Skeletal muscle satellite cell (primary cell): ENCODE measurements around the gene AKAP7.
"Not testable (repeated sequence)": the region's sequence is repeated elsewhere in the genome, so short reads cannot be mapped to it uniquely, and the experiment has no call there.

Experiments used
- H3K27me3 ChIP-seq: 2 replicates; pipeline ENCODE4 v1.7.0; 2013; ENCODE audit warnings: low read length; ENCODE audit not compliant: control insufficient read depth, insufficient read depth
- H3K36me3 ChIP-seq: 2 replicates; pipeline ENCODE4 v1.7.0; 2013; ENCODE audit warnings: mild to moderate bottlenecking, control low read depth, low read length; ENCODE audit not compliant: insufficient read depth
- H3K4me1 ChIP-seq: 2 replicates; pipeline ENCODE4 v1.7.0; 2013; ENCODE audit warnings: low read length; ENCODE audit not compliant: control insufficient read depth, insufficient read depth
- H3K4me2 ChIP-seq: 2 replicates; pipeline ENCODE4 v1.7.0; 2013; ENCODE audit warnings: mild to moderate bottlenecking, low read length
- H3K4me3 ChIP-seq: 2 replicates; pipeline ENCODE4 v1.7.0; 2013; ENCODE audit warnings: low read length
- H3K9ac ChIP-seq: 2 replicates; pipeline ENCODE4 v1.7.0; 2013; ENCODE audit warnings: mild to moderate bottlenecking, low read depth, low read length, moderate library complexity
- H3K9me3 ChIP-seq: replicated peaks from 2 replicates; pipeline ENCODE4 v1.7.0; 2013; ENCODE audit warnings: mild to moderate bottlenecking, control low read depth, low read length

Gene AKAP7

DNA sequence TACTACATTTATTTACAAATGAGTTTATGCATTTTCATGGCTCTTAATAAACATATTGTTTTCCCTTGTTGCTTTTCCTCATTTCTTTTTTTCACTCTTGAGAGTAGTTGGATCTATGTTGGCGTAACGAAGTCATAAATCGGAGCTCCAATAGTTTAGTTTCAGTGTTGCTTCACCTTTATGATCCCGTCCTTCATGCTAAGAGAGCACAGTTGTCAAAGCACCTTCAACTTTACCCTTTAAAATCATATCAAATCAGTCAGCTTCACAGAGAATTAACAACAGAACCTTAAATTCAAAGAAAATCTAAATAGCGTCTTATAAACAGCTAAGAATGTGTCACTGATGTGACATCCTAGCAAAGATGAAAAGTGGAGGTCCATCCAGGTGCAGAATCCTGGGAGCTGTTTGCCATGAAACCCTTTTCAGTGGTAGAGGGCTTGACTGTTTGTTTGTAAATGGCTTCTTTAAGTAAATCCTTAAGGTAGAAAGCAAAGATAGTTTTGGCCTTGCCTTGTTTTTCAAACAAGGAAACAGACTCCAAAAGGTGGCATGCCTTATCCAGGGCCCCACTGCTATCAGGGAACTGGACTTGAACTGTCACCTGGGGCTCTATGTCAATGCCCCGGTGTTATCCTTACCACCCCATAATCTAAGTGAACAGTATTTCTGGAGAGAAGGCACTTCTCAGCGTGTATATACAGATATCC, 148.4 kb downstream of the AKAP7 start:
- no peaks in the 10 kb centered on the region for H3K9me3 ChIP-seq
- no peaks in the 10 kb centered on the region for H3K27me3 ChIP-seq
- H3K4me1 ChIP-seq = no peaks in the 10 kb centered on the region
- H3K36me3 ChIP-seq = no peaks in the 10 kb centered on the region
- no peak overlapping the region for H3K4me2 ChIP-seq
- H3K4me3 ChIP-seq = no peak overlapping the region
- H3K9ac ChIP-seq = no peak overlapping the region

DNA sequence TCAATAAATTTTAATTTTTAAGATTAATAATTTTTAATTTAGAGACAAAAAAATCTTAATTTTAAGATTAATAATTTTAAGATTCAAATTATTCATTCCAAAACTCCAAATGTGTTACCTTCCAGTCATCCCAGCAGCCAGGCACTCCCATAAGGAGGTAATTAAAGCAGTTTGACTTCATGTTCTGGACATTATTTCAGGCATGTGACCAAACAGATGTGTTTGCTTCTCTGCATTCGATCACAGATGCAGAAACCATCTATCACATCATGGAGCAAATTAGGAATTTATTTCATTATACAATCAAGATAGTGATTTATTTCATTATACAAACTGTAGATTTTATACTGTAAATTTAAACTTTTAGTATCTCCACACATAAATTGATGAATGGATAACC, 150.3 kb downstream of the AKAP7 start:
- Histone ChIP-seq H3K4me1 (no peaks in the 10 kb centered on the region), H3K4me2 (no peak overlapping the region), H3K27me3 (no peaks in the 10 kb centered on the region), H3K9me3 (no peaks in the 10 kb centered on the region), H3K4me3 (no peak overlapping the region), H3K9ac (no peak overlapping the region), H3K36me3 (no peaks in the 10 kb centered on the region)

DNA sequence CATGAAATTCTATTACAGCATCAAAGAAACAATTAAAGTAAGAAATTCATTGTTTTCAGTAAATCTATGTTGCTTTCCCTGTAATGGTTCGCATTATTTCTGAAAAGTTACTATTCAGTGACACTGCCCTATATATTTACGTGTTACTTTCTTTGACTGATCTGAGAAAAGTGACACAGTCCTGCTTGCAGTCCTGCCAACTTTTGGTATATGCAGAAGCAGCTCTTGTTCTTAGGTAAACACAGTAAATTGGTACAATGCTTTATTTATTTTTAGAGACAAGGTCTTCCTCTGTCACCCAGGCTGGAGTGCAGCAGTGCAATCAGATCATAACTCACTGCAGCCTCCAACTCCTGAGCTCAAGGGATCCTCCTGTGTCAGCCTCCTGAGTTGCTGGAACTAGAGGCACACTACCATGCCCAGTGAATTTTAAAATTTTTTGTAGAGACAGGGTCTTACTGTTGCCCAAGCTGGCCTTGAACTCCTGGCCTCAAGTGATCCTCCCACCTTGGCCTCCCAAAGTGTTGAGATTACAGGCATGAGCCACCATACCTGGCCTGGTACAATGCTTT, 151.3 kb downstream of the AKAP7 start:
- Histone ChIP-seq H3K36me3 (no peaks in the 10 kb centered on the region), H3K4me3 (no peak overlapping the region), H3K9ac (no peak overlapping the region), H3K9me3 (no peaks in the 10 kb centered on the region), H3K27me3 (no peaks in the 10 kb centered on the region), H3K4me2 (no peak overlapping the region), H3K4me1 (no peaks in the 10 kb centered on the region)

DNA sequence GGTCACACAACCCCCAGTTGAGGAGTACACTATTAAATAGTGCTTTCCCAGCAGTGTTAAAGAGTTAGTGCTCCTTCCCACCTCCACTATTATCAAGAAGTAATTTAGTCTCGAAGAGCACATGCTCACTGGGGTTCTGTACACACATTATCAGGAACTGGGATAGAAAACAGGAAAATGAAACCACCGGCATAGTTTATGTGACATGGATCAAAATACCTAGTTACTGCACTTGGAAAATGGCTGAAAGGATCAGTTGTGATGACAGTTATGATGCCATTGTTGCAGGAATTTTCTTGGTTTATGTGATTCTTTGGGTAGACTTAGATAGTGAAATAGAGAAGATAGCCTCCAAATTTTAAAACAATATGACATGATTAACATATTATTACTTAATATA, 152.9 kb downstream of the AKAP7 start:
- no peaks in the 10 kb centered on the region for H3K9me3 ChIP-seq
- no peak overlapping the region for H3K4me3 ChIP-seq
- H3K4me1 ChIP-seq = no peaks in the 10 kb centered on the region
- no peaks in the 10 kb centered on the region for H3K27me3 ChIP-seq
- no peak overlapping the region for H3K9ac ChIP-seq
- no peak overlapping the region for H3K4me2 ChIP-seq
- no peaks in the 10 kb centered on the region for H3K36me3 ChIP-seq

DNA sequence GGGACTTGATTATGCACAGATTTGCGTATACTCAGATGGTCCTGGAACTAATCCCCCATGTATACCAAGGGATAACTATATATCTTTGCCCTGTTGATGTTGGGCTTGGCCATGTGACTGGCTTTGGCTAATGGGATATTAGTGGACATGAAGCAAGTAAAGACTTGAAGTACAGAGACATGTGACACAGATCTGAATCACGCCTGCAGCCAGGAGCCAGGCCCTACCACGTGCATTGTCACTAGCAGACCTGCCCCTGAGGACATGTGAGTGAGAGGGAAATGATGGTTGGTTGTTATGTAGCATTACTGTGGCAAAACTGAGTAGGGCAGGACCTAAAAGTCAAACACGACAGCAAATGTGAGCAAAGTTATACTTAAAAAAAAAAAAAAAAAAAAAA, 155.7 kb downstream of the AKAP7 start:
- Histone ChIP-seq H3K36me3 (no peaks in the 10 kb centered on the region), H3K4me2 (no peak overlapping the region), H3K9ac (no peak overlapping the region), H3K4me3 (no peak overlapping the region), H3K4me1 (no peaks in the 10 kb centered on the region), H3K9me3 (no peaks in the 10 kb centered on the region), H3K27me3 (no peaks in the 10 kb centered on the region)

DNA sequence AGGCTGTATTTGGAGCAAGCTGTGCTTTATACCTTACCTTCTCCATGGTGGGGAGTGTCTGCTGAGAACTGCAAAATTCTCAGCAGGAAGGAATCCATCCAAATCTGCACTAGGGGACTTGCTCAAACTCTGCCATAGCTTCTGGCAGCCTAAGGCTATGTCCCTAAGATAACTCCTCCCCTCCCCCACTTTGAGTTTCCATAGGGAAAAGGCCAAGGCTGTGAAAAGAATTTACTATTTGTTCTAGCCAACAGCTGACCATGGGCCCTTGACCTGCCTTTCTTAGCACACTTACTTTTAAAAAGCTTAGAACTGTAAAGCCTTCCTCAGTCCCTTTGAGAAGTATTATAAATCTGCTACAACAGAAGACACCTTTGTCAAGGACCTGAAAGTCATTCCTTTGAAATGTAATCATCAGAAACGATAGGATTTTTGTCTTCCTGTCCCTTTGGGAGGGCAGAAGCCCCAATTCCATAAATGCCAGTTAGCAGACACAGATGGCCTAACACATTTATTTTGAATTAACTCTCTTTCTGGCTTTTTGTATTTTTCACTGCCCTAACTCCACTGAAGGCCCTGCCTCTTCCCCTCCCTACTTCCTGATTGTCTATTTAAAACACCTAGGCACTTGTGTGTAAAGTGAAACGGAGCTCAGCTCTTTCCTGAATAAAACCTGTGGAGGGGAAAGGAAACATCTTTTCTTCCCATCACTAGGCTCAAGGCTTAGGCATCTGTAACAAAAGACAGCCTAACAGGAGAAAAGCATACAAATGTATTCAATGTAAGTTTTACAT, 157.1 kb downstream of the AKAP7 start:
- H3K9ac ChIP-seq = no peak overlapping the region

DNA sequence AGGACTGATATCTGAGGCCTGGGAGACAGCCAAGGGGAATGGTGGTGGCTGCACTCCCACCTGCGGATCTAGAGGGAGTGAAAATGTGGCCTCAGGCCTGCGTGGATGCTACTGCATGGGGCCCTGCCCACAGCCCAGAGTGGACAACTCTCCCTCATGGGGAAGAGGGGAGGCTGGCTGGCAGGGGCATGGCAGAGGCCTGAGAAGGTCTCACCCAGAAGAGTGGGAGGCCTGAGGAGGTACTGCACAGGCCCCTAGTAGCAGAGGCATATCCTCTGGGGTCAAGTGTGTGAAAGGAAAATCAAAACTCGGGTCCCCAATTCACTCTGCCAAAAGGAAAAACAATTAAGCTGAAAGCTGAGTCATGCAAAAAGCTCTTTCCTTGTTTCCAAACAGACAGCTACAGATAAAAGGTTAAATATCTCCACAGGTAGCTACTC, 158.2 kb downstream of the AKAP7 start:
- Histone ChIP-seq H3K4me2 (no peak overlapping the region), H3K27me3 (no peaks in the 10 kb centered on the region), H3K4me3 (no peak overlapping the region), H3K9ac (no peak overlapping the region), H3K9me3 (no peaks in the 10 kb centered on the region), H3K36me3 (no peaks in the 10 kb centered on the region), H3K4me1 (no peaks in the 10 kb centered on the region)

More for the DNA sequence above, 157.1 kb downstream of the AKAP7 start:
- H3K9me3 ChIP-seq = no peaks in the 10 kb centered on the region
- no peaks in the 10 kb centered on the region for H3K4me1 ChIP-seq
- no peak overlapping the region for H3K4me2 ChIP-seq
- no peak overlapping the region for H3K4me3 ChIP-seq
- no peaks in the 10 kb centered on the region for H3K36me3 ChIP-seq
- H3K27me3 ChIP-seq = no peaks in the 10 kb centered on the region

DNA sequence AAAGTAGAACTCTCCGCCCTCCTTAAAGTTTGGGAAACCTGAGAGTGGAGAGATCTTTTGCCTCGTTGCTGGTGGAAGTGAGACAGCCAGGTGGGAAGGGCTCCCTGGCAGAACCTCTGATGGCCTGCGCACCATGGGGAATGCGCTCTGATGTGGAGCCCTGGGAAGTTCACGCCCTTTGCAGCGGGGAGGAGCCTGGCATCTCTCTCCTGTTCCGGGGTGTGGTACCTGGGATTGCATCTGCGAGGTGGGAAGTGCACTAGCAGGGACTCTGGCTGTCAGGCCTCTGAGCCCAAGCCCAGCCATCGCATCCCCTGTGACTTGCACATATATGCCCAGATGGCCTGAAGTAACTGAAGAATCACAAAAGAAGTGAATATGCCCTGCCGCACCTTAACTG, 159.8 kb downstream of the AKAP7 start:
- Histone ChIP-seq H3K27me3 (no peaks in the 10 kb centered on the region), H3K9ac (no peak overlapping the region), H3K4me1 (no peaks in the 10 kb centered on the region), H3K4me2 (no peak overlapping the region), H3K4me3 (no peak overlapping the region), H3K36me3 (no peaks in the 10 kb centered on the region), H3K9me3 (no peaks in the 10 kb centered on the region)

DNA sequence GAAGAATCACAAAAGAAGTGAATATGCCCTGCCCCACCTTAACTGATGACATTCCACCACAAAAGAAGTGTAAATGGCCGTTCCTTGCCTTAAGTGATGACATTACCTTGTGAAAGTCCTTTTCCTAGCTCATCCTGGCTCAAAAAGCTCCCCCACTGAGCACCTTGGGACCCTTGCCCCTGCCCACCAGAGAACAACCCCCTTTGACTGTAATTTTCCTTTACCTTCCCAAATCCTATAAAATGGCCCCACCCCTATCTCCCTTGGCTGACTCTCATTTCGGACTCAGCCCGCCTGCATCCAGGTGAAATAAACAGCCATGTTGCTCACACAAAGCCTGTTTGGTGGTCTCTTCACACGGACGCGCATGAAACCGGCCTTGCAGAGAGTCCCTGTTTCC, 165.6 kb downstream of the AKAP7 start:
- H3K4me2 ChIP-seq, H3K9ac ChIP-seq, H3K9me3 ChIP-seq, H3K27me3 ChIP-seq, H3K36me3 ChIP-seq, H3K4me3 ChIP-seq, H3K4me1 ChIP-seq: not testable (repeated sequence)

DNA sequence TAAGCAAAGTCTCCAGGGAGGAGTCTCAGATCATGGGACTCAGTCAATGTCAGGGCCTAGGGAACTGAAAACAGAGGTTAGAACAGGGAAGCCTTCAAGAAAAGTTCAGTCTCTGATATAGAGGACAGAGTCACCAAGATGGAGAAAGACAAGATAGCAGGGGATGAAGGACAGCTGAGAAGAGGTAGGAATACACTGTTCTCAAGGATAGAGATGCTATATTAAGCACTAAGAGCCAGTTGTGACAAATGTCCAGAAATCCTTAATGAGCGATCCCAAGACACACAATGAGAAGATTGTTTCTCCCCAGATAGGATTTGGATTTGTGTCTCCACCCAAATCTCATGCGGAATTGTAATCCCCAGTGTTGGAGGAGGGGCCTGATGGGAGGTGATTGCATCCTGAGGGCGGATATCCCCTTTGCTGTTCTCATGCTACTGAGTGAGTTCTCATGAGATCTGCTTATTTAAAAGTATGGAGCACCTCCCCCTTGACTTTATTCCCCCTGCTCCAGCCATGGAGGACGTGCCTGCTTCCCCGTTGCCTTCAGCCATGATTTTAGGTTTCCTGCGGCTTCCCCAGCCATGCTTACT, 168.2 kb downstream of the AKAP7 start:
- Histone ChIP-seq H3K4me2 (no peak overlapping the region), H3K9me3 (no peaks in the 10 kb centered on the region), H3K27me3 (no peaks in the 10 kb centered on the region), H3K4me1 (no peaks in the 10 kb centered on the region), H3K4me3 (no peak overlapping the region), H3K9ac (no peak overlapping the region), H3K36me3 (no peaks in the 10 kb centered on the region)

DNA sequence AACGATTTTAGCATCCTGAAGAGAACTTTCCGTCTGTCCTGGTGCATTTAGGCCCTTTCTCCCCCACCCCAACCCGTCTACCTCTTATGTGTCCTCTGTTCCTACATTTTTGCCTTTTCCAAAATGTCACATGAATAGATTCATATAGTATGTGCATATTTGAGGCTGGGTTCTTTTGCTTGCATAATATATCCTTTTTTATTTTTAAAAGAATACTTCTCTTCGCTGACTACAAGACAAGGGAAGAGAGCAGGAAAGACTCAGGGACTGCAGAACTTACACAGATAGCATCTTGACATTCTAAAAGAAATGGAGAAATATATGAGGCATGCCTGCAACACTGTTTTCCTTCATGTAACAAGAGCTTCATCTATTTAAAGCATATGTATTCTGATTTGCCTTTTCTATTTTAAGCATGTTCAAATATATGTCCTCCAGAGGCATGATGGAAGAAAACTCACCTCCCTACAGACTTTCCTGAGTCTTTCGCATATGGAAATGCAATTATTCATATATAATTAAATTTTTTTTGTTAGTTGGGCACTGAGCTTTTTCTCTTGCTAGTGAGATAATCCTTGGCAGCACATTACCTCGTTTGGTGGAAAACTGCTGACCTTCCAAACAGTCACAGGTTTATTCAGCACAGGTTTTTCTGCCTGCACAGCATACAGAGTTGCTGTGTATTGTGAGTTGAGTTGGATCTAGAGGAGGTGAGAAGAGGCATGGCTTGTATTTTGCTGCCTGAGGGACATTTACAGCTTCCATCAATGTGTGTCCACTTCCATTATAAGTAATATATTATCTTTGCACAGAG, 170.0 kb downstream of the AKAP7 start:
- no peaks in the 10 kb centered on the region for H3K36me3 ChIP-seq
- no peaks in the 10 kb centered on the region for H3K27me3 ChIP-seq
- H3K4me3 ChIP-seq = no peak overlapping the region
- H3K9me3 ChIP-seq = no peaks in the 10 kb centered on the region
- no peaks in the 10 kb centered on the region for H3K4me1 ChIP-seq
- H3K9ac ChIP-seq = no peak overlapping the region
- no peak overlapping the region for H3K4me2 ChIP-seq
